BJ (cell line): Measurements from ENCODE around the gene PSD4. TPM values are rescaled to one million over a fixed set of nuclear protein-coding genes. Genes with fewer than 3 reads are reported as not detected.

ENCODE experiments used
- CTCF ChIA-PET: fragments of 350-600 bp; formaldehyde crosslinking; extraction: SDS; loops from one replicate; lab custom pipeline; 2021; ENCODE audit warnings: antibody characterized with exemption, inconsistent platforms; lab: Yijun Ruan, JAX
- POLR2A ChIA-PET: fragments of 300-600 bp; sonication (Branson Sonifier 250); formaldehyde crosslinking; extraction: SDS; loops from one replicate; lab custom pipeline; 2021; ENCODE audit warnings: antibody characterized with exemption; lab: Charles Lee
- DNase-seq: peaks from one replicate; pipeline ENCODE4 v3.0.0-alpha.2; 2011; ENCODE audit warnings: low read depth
- H3K27me3 ChIP-seq: 2 replicates; pipeline ENCODE4 v1.6.0; 2011; ENCODE audit warnings: low read length; ENCODE audit not compliant: control insufficient read depth, insufficient read depth
- H3K36me3 ChIP-seq: 2 replicates; pipeline ENCODE4 v1.5.1; 2011; ENCODE audit warnings: low read length; ENCODE audit not compliant: control insufficient read depth, insufficient read depth
- H3K4me3 ChIP-seq: 2 replicates; pipeline ENCODE4 v1.5.1; 2011; ENCODE audit warnings: low read depth, mild to moderate bottlenecking, control low read depth, low read length
- CTCF ChIP-seq: IDR thresholded peaks from 2 replicates; pipeline ENCODE4 v1.5.1; 2011; ENCODE audit warnings: low read depth, mild to moderate bottlenecking, control low read depth, inconsistent platforms, low read length, moderate library complexity; ENCODE audit not compliant: insufficient read depth
- polyA plus RNA-seq: library from polyadenylated mRNA; depleted of rRNA; stranded (reverse); fragments of >200 nt; gene quantifications from 2 replicates; pipeline ENCODE4 v1.2.3, GENCODE V29; 2011

PSD4 gene
- polyA plus RNA-seq, 1 experiment = 1.9 TPM

DNA sequence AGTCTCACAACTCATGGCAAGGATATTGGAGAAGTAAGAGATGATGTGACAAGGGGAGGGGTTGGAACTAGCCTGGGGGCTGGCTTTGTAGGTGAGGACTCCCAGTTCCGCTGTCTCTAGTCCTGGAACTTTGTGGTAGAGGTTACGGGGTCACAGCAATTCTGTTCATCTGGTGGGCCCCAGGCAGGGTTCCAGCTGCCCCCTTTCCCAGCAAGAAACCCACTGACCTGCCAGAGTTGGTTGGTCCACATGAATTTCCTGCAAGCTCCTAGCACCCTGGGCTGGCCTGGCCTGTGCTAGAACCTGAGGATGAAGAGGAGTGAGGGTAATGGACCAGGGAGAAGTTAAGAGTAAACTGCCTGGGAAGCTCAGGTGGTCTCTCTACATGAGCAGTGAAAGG is 41.3 kb downstream of the PSD4 start:
- Histone ChIP-seq H3K4me3 (no peak overlapping the region), H3K36me3 (no peaks in the 10 kb centered on the region), H3K27me3 (no peaks in the 10 kb centered on the region)
- no peak for TF ChIP-seq CTCF
- ChIA-PET POLR2A (no interaction called here), CTCF (no interaction called here)
- DNase-seq = no peak

- H3K27me3 ChIP-seq = no peaks in the 10 kb centered on the region
- no peak for TF ChIP-seq CTCF
- CTCF ChIA-PET = interaction anchor here (0.9 to 2.3 kb wide), 5 partner anchors 9 to 154 kb away, joined by 3 to 15 read pairs (median 7); no protein-coding TSS in a partner anchor
- POLR2A ChIA-PET = no interaction called here
- no peak overlapping the region for H3K4me3 ChIP-seq
- H3K36me3 ChIP-seq = no peaks in the 10 kb centered on the region
- DNase-seq = no peak
These were observed 42.5 kb downstream of the PSD4 start for GRCh38 chr2:113216321-113216720.

DNA sequence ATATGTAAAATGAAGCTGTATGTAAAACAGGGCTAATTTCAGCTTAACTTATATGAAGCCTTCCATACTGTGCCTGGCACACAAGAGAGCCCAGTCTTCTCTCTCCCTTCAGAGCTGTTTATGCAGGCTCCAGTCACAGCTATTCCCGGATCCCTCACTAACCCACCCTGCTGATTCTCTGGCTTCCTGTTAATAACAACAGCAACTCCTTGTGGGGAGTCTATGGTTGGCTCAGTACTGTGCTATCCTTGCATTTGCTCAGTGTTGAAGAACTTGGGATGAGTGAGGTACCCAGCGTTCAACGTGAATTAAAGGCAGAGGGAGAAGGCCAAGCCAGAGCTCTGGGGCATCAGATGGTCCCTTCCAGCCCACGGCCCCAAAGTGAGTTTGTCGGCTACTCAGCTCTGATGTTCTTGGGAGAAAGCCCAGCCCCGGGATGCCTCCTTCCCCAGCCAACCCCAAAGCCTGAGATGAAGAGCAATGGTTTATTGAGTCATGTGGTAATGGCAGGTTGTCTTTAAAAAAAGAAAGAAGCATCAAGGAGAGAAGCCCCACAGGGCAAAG is 43.2 kb downstream of the PSD4 start:
- no peaks in the 10 kb centered on the region for H3K36me3 ChIP-seq
- no peaks in the 10 kb centered on the region for H3K27me3 ChIP-seq
- no peak for DNase-seq
- H3K4me3 ChIP-seq = no peak overlapping the region
- ChIA-PET CTCF (interaction anchor here (0.6 to 2.3 kb wide), 6 partner anchors 10 to 154 kb away, joined by 3 to 15 read pairs (median 5); no protein-coding TSS in a partner anchor), POLR2A (no interaction called here)
- no peak for TF ChIP-seq CTCF

GRCh38 chr2:113217455-113218282 is 43.9 kb downstream of the PSD4 start:
- CTCF ChIA-PET = interaction anchor here (0.6 to 2.3 kb wide), 5 partner anchors 11 to 81 kb away, joined by 3 to 15 read pairs (median 7); no protein-coding TSS in a partner anchor
- Histone ChIP-seq H3K4me3 (no peak overlapping the region), H3K36me3 (no peaks in the 10 kb centered on the region), H3K27me3 (no peaks in the 10 kb centered on the region)
- DNase-seq = no peak
- TF ChIP-seq CTCF = no peak
- POLR2A ChIA-PET = no interaction called here
